ENCODE data around the gene SAA1.
"Not testable (repeated sequence)": the region's sequence is repeated elsewhere in the genome, so short reads cannot be mapped to it uniquely, and the experiment has no call there.

The SAA1 gene

GRCh38 chr11:18265949-18266348, at the start of gene SAA1:
SAA1 (plus strand) TSS chr11:18266264; CDS start chr11:18266888, 624 bp downstream.
- no peak for DNase-seq

GRCh38 chr11:18221274-18221876, 44.7 kb upstream of the SAA1 start:
- DNase-seq = no peak

- DNase-seq = no peak
Observed at GRCh38 chr11:18222814-18223421, 43.1 kb upstream of the SAA1 start.

- no peak for DNase-seq
Observed at GRCh38 chr11:18223591-18224387, 42.3 kb upstream of the SAA1 start.

- no peak for DNase-seq
Observed at GRCh38 chr11:18225913-18226312, 40.2 kb upstream of the SAA1 start.

GRCh38 chr11:18229501-18229900, 36.6 kb upstream of the SAA1 start:
- DNase-seq = no peak

- DNase-seq = no peak
Observed at GRCh38 chr11:18230859-18231258, 35.2 kb upstream of the SAA1 start.

GRCh38 chr11:18233912-18234311, 32.2 kb upstream of the SAA1 start:
- no peak for DNase-seq

- no peak for DNase-seq
Observed at GRCh38 chr11:18235394-18236334, 30.4 kb upstream of the SAA1 start.

GRCh38 chr11:18236664-18237356, 29.3 kb upstream of the SAA1 start, which contains the start of gene SAA4:
SAA4 (minus strand) TSS chr11:18236802; CDS start chr11:18235926, 876 bp downstream.
- no peak for DNase-seq

- DNase-seq = no peak
Observed at GRCh38 chr11:18239655-18240054, 26.4 kb upstream of the SAA1 start.

- DNase-seq = peak; percentile 47
Observed at GRCh38 chr11:18243783-18244362, 22.2 kb upstream of the SAA1 start.

- DNase-seq = no peak
Observed at GRCh38 chr11:18245396-18245795, 20.7 kb upstream of the SAA1 start.

GRCh38 chr11:18246379-18247190, 19.5 kb upstream of the SAA1 start:
- not testable (repeated sequence) for DNase-seq

GRCh38 chr11:18247191-18247581, 18.9 kb upstream of the SAA1 start:
- not testable (repeated sequence) for DNase-seq

- DNase-seq = no peak
Observed at GRCh38 chr11:18248561-18248960, 17.5 kb upstream of the SAA1 start, which contains the start of gene SAA2. SAA2 (minus strand) TSS chr11:18248668; CDS start chr11:18248011, 657 bp downstream.

GRCh38 chr11:18253233-18253632, 12.8 kb upstream of the SAA1 start:
- DNase-seq = no peak

- no peak for DNase-seq
Observed at GRCh38 chr11:18253778-18254338, 12.2 kb upstream of the SAA1 start.

GRCh38 chr11:18254781-18255361, 11.2 kb upstream of the SAA1 start:
- DNase-seq = no peak

- no peak for DNase-seq
Observed at GRCh38 chr11:18259259-18259658, 6.8 kb upstream of the SAA1 start.

Data from activated CD4-positive, alpha-beta T cell treated with anti-CD3 and anti-CD28 coated beads, Interleukin-2, amount 50 U/mL, for 1 hour (primary cell).